PFSK-1 (cell line): ENCODE measurements around the gene G6PD.

Experiments used
- POLR2AphosphoS5 ChIP-seq: IDR thresholded peaks from 2 replicates; pipeline ENCODE4 v1.6.1; 2012; ENCODE audit warnings: low read depth, mild to moderate bottlenecking, control low read depth, low read length, moderate library complexity
- REST ChIP-seq, 2 experiments: IDR thresholded peaks; 2 replicates each; pipeline versions ENCODE4 v1.6.1 to v1.8.0; 2011 to 2012; ENCODE audit warnings: low read depth in 2 of 2, low read length in 2 of 2, control low read depth in 1 of 2, inconsistent platforms in 1 of 2, mild to moderate bottlenecking in 1 of 2, moderate library complexity in 1 of 2; ENCODE audit not compliant: insufficient read depth in 1 of 2

- TF ChIP-seq POLR2AphosphoS5 (no peak), REST (IDR thresholded peaks at IDR 0.05; ENCODE audit: insufficient read depth in 1 of 2, low read depth in 2 of 2, low read length in 2 of 2) (no peak)
Measured at GRCh38 chrX:154487518-154488290, 58.9 kb downstream of the G6PD start.
